IMR-90 (cell line): ENCODE results near the gene TREM2.

Experiments used
- MAFK ChIP-seq: IDR thresholded peaks from 2 replicates; pipeline ENCODE4 v1.6.1; 2012; ENCODE audit warnings: low read depth, low read length, improper control_type of control experiment
- POLR2A ChIP-seq: IDR thresholded peaks from 2 replicates; pipeline ENCODE4 v1.6.1; 2012; ENCODE audit warnings: mild to moderate bottlenecking, low read depth, low read length
- TF ChIP-seq, protein P1 (sequence below): conservative IDR thresholded peaks from 2 replicates; pipeline ENCODE4 v1.5.1; 2012; ENCODE audit warnings: mild to moderate bottlenecking, low read depth, low read length, improper control_type of control experiment

DNA sequence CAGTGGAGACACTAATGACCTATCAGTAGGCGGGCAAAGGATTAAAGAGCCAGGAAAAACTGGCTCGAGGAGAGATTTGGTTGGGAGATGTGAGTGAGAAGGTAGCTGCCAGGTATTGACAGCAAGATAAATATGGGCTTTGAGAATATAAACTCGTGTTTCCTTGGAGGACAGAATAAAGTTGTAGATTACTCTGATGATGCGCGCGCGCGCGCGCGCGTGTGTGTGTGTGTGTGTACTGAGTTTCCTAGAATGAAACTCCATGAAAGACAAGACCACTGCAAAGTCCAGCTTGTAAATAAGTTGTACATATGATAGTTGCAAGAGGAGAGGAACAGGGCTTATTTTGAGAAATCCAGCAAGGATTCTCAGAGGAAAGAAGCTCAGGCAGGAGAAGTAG, 13.3 kb upstream of the TREM2 start:
- TF ChIP-seq, protein P1, sequence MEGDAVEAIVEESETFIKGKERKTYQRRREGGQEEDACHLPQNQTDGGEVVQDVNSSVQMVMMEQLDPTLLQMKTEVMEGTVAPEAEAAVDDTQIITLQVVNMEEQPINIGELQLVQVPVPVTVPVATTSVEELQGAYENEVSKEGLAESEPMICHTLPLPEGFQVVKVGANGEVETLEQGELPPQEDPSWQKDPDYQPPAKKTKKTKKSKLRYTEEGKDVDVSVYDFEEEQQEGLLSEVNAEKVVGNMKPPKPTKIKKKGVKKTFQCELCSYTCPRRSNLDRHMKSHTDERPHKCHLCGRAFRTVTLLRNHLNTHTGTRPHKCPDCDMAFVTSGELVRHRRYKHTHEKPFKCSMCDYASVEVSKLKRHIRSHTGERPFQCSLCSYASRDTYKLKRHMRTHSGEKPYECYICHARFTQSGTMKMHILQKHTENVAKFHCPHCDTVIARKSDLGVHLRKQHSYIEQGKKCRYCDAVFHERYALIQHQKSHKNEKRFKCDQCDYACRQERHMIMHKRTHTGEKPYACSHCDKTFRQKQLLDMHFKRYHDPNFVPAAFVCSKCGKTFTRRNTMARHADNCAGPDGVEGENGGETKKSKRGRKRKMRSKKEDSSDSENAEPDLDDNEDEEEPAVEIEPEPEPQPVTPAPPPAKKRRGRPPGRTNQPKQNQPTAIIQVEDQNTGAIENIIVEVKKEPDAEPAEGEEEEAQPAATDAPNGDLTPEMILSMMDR: no peak
- TF ChIP-seq POLR2A (no peak), MAFK (no peak)
